K562 (cell line): ENCODE data around the gene GRSF1. TPM values are rescaled to one million over a fixed set of nuclear protein-coding genes. Genes with fewer than 3 reads are reported as not detected.
A peak's percentile ranks its signal among the peaks of the same experiment; 100 is the strongest.

Source experiments
- ATAC-seq: fragments of 200-7000 bp; cut with Tn5 transposase; 3 replicates; pipeline ENCODE4 v1.9.1; 2020; ENCODE audit warnings: moderate library complexity
- BruUV-seq: library from RNA; stranded (reverse); fragments of 400-500 nt; replicated peaks from 2 replicates; lab custom pipeline; 2021; lab: Mats Ljungman, UMichigan
- CTCF ChIA-PET: fragments of 300-600 bp; formaldehyde crosslinking; extraction: SDS; loops from one replicate; lab custom pipeline; 2021; ENCODE audit warnings: low intra/inter-chr PET ratio; lab: Yijun Ruan, JAX
- POLR2A ChIA-PET: fragments of 300-600, 350-650 bp; sonication (Branson Sonifier 250); formaldehyde crosslinking; extraction: SDS; loops from one replicate; lab custom pipeline; 2021; ENCODE audit warnings: antibody characterized with exemption, inconsistent platforms; lab: Yijun Ruan, JAX
- DNase-seq, 4 experiments: peaks; one replicate each; pipeline versions ENCODE4 v3.0.0 to v3.0.0-alpha.2; 2011 to 2018; ENCODE audit warnings: low spot score in 3 of 4, mixed read lengths in 3 of 4; ENCODE audit errors: extremely low read depth in 1 of 4
- FAIRE-seq: peaks from 2 replicates; lab custom pipeline; 2011; peaks lifted over from hg19 to GRCh38; lab: Jason Lieb, UNC
- H2AFZ ChIP-seq: 2 replicates; pipeline ENCODE4 v1.6.0; 2011; ENCODE audit warnings: low read depth, low read length, control low read depth, inconsistent platforms
- H3K27ac ChIP-seq: fragments of 200-600 bp; 3 replicates; pipeline ENCODE4 v1.8.0; 2011; ENCODE audit warnings: low read depth, mild to moderate bottlenecking, control low read depth, inconsistent platforms, low read length, moderate library complexity, mixed read lengths; ENCODE audit errors: extremely low read depth
- H3K27me3 ChIP-seq, 2 experiments: fragments of 300-600 bp in 1 of 2; 2 replicates in 1 of 2; 3 replicates in 1 of 2; pipeline versions ENCODE4 v1.6.0 to v1.8.0; 2011; ENCODE audit warnings: inconsistent platforms in 2 of 2, low read length in 2 of 2, mild to moderate bottlenecking in 1 of 2, mixed read lengths in 1 of 2, moderate library complexity in 1 of 2; ENCODE audit not compliant: control insufficient read depth in 2 of 2, insufficient read depth in 2 of 2
- H3K36me3 ChIP-seq: fragments of 300-600 bp; 3 replicates; pipeline ENCODE4 v1.8.0; 2011; ENCODE audit warnings: mild to moderate bottlenecking, low read length, inconsistent platforms; ENCODE audit not compliant: control insufficient read depth, insufficient read depth
- H3K4me1 ChIP-seq, 2 experiments: fragments of 200-600 bp in 1 of 2; replicated peaks in 1 of 2; 2 replicates in 1 of 2; 3 replicates in 1 of 2; pipeline versions ENCODE4 v1.5.1 to v1.8.0; 2011; ENCODE audit warnings: inconsistent platforms in 2 of 2, low read length in 2 of 2, mild to moderate bottlenecking in 1 of 2, mixed read lengths in 1 of 2, moderate library complexity in 1 of 2; ENCODE audit not compliant: control insufficient read depth in 2 of 2, insufficient read depth in 2 of 2
- H3K4me2 ChIP-seq: 2 replicates; pipeline ENCODE4 v1.6.1; 2011; ENCODE audit warnings: low read length, control low read depth, inconsistent platforms, mixed read lengths; ENCODE audit not compliant: insufficient read depth
- H3K4me3 ChIP-seq: fragments of 200-600 bp; sonication (generic), shearing (Covaris generic); 2 replicates; pipeline ENCODE4 v1.5.1; 2016; ENCODE audit warnings: control low read depth, inconsistent platforms
- H3K79me2 ChIP-seq: fragments of 200-600 bp; 3 replicates; pipeline ENCODE4 v1.8.0; 2011; ENCODE audit warnings: low read length, inconsistent platforms; ENCODE audit not compliant: control insufficient read depth, insufficient read depth
- H3K9ac ChIP-seq, 2 experiments: 2 replicates each; pipeline versions ENCODE4 v1.6.0 to v1.6.1; 2011; ENCODE audit warnings: low read depth in 2 of 2, low read length in 2 of 2, control low read depth in 1 of 2, inconsistent platforms in 1 of 2, mild to moderate bottlenecking in 1 of 2, mixed read lengths in 1 of 2; ENCODE audit not compliant: insufficient read depth in 1 of 2
- H3K9me1 ChIP-seq: one replicate; pipeline ENCODE4 v1.6.0; 2011; ENCODE audit warnings: inconsistent platforms, mild to moderate bottlenecking, low read length, moderate library complexity; ENCODE audit not compliant: control insufficient read depth, insufficient read depth
- H3K9me3 ChIP-seq: replicated peaks from 2 replicates; pipeline ENCODE4 v1.5.1; 2011; ENCODE audit warnings: low read depth, low read length, inconsistent platforms; ENCODE audit not compliant: control insufficient read depth, insufficient read depth
- H4K20me1 ChIP-seq: replicated peaks from 2 replicates; pipeline ENCODE4 v1.6.1; 2011; ENCODE audit warnings: low read length, inconsistent platforms, mixed read lengths; ENCODE audit not compliant: control insufficient read depth, insufficient read depth
- ARID1B ChIP-seq: fragments of 450-650 bp; IDR thresholded peaks from 2 replicates; pipeline ENCODE4 v1.6.1; 2016; ENCODE audit warnings: antibody characterized with exemption, mild to moderate bottlenecking, inconsistent platforms
- ARID3A ChIP-seq: IDR thresholded peaks from 2 replicates; pipeline ENCODE4 v1.6.1; 2012; ENCODE audit warnings: low read depth, low read length, improper control_type of control experiment, borderline replicate concordance
- ATF7 ChIP-seq: fragments of 450-650 bp; IDR thresholded peaks from 2 replicates; pipeline ENCODE4 v1.7.1; 2014; ENCODE audit warnings: mild to moderate bottlenecking, moderate library complexity
- C11orf30 ChIP-seq: fragments of 450-650 bp; IDR thresholded peaks from 2 replicates; pipeline ENCODE4 v1.6.1; 2016; ENCODE audit warnings: low read depth, mild to moderate bottlenecking
- CREB1 ChIP-seq, 2 experiments: sonication (generic) in 1 of 2; formaldehyde crosslinking in 1 of 2; IDR thresholded peaks; 2 replicates each; pipeline versions ENCODE4 v1.6.1 to v1.8.0; 2012 to 2022; ENCODE audit warnings: inconsistent platforms in 1 of 2, mild to moderate bottlenecking in 1 of 2, missing genetic modification reagents in 1 of 2, moderate library complexity in 1 of 2
- DACH1 ChIP-seq: fragments of 450-650 bp; IDR thresholded peaks from 2 replicates; pipeline ENCODE4 v1.6.1; 2018; ENCODE audit not compliant: partially characterized antibody
- DPF2 ChIP-seq: fragments of 450-650 bp; IDR thresholded peaks from 2 replicates; pipeline ENCODE4 v1.6.1; 2016
- FOSL1 ChIP-seq: fragments of 200-800 bp; sonication (Bioruptor generic); conservative IDR thresholded peaks from 2 replicates; pipeline ENCODE4 v1.6.1; 2016; ENCODE audit warnings: missing genetic modification characterization, missing compliant biosample characterization
- HMG20A ChIP-seq: fragments of 450-650 bp; formaldehyde crosslinking; conservative IDR thresholded peaks from 2 replicates; pipeline ENCODE4 v1.4.0; 2020; ENCODE audit warnings: mild to moderate bottlenecking, mixed read lengths
- JUND ChIP-seq, 2 experiments: IDR thresholded peaks; 2 replicates in 1 of 2; 3 replicates in 1 of 2; pipeline ENCODE4 v1.6.1; 2011; ENCODE audit warnings: borderline replicate concordance in 2 of 2, low read depth in 2 of 2, low read length in 2 of 2, improper control_type of control experiment in 1 of 2, missing biosample characterization in 1 of 2, missing genetic modification characterization in 1 of 2, missing genetic modification reagents in 1 of 2
- KLF6 ChIP-seq: fragments of 250-450 bp; sonication (Bioruptor Pico); IDR thresholded peaks from 2 replicates; pipeline ENCODE4 v1.4.0; 2020; ENCODE audit warnings: mild to moderate bottlenecking, moderate library complexity, borderline replicate concordance
- L3MBTL2 ChIP-seq: fragments of 450-650 bp; IDR thresholded peaks from 2 replicates; pipeline ENCODE4 v1.6.1; 2016; ENCODE audit warnings: mild to moderate bottlenecking, moderate library complexity
- MCM5 ChIP-seq: fragments of 450-650 bp; IDR thresholded peaks from 2 replicates; pipeline ENCODE4 v1.6.1; 2016; ENCODE audit warnings: low read depth
- MEIS2 ChIP-seq: fragments of 450-650 bp; IDR thresholded peaks from 2 replicates; pipeline ENCODE4 v1.6.1; 2014; ENCODE audit warnings: mild to moderate bottlenecking; ENCODE audit not compliant: partially characterized antibody
- RBM22 ChIP-seq: fragments of 200-400 bp; formaldehyde crosslinking; IDR thresholded peaks from 2 replicates; pipeline ENCODE4 v1.6.1; 2018; ENCODE audit warnings: low read length, low read depth; ENCODE audit not compliant: poor library complexity, severe bottlenecking
- RFX1 ChIP-seq: fragments of 450-650 bp; IDR thresholded peaks from 2 replicates; pipeline ENCODE4 v1.6.1; 2016; ENCODE audit warnings: mild to moderate bottlenecking, moderate library complexity
- SMARCA4 ChIP-seq: fragments of 450-650 bp; IDR thresholded peaks from 2 replicates; pipeline ENCODE4 v1.6.1; 2016
- SMARCC2 ChIP-seq: fragments of 450-650 bp; IDR thresholded peaks from 2 replicates; pipeline ENCODE4 v1.6.1; 2017; ENCODE audit warnings: antibody characterized with exemption, moderate library complexity, mild to moderate bottlenecking, low read depth
- SMARCE1 ChIP-seq: fragments of 450-650 bp; IDR thresholded peaks from 2 replicates; pipeline ENCODE4 v1.7.1; 2016; ENCODE audit warnings: mild to moderate bottlenecking
- TEAD4 ChIP-seq, 2 experiments: sonication (generic) in 1 of 2; formaldehyde crosslinking in 1 of 2; IDR thresholded peaks; 2 replicates each; pipeline versions ENCODE4 v1.6.1 to v1.8.0; 2012 to 2022; ENCODE audit warnings: borderline replicate concordance in 1 of 2, inconsistent platforms in 1 of 2, low read length in 1 of 2, mild to moderate bottlenecking in 1 of 2, missing genetic modification reagents in 1 of 2
- YY1 ChIP-seq, 3 experiments: IDR thresholded peaks; 2 replicates each; pipeline ENCODE4 v1.6.1; 2011; ENCODE audit warnings: low read length in 2 of 3, mild to moderate bottlenecking in 2 of 3, moderate library complexity in 2 of 3, borderline replicate concordance in 1 of 3, control low read depth in 1 of 3, low read depth in 1 of 3; ENCODE audit not compliant: insufficient read depth in 3 of 3, insufficient replicate concordance in 2 of 3, control insufficient read depth in 1 of 3, insufficient read length in 1 of 3; ENCODE audit errors: extremely low read depth in 1 of 3
- ZEB2 ChIP-seq: fragments of 450-650 bp; IDR thresholded peaks from 2 replicates; pipeline ENCODE4 v1.6.1; 2016
- ZNF316 ChIP-seq: fragments of 450-650 bp; IDR thresholded peaks from 2 replicates; pipeline ENCODE4 v1.6.1; 2016
- WGBS: fragments of 100-300 bp; shearing (Covaris generic); methylation state at CpG from one replicate; pipeline ENCODE4 v1.1.6; 2016; ENCODE audit warnings: low coverage, mixed read lengths; ENCODE audit not compliant: insufficient coverage; ENCODE audit errors: missing lambda C conversion rate; 5-methylcytosine and 5-hydroxymethylcytosine counted together
- in situ Hi-C: fragments of 300-500 bp; cut with MboI; formaldehyde crosslinking; loops from 4 replicates; pipeline ENCODE4 v1.15.0; 2018; ENCODE audit warnings: inconsistent platforms, mixed read lengths
- intact Hi-C: fragments of 100-400 bp; cut with micrococcal nuclease; formaldehyde crosslinking; loops from 2 replicates; pipeline ENCODE4 v1.14.2; 2022
- polyA plus RNA-seq, 8 experiments: library from polyadenylated mRNA; depleted of rRNA in 4 of 8; stranded (reverse) in 5 of 8; unstranded in 3 of 8; fragments of >200 nt; fragmentation: Nextera tagmentation in 2 of 8; fragmentation: Illumina TruSeq in 1 of 8; extraction: Ambion mirVana in 2 of 8; extraction: Trizol in 1 of 8; gene quantifications; 2 replicates each; pipeline versions ENCODE4 v1.2.1 to v1.2.3, GENCODE V29; 2011 to 2014; ENCODE audit warnings: inconsistent platforms in 1 of 8, missing spikeins in 1 of 8
- total RNA-seq, 7 experiments: library from RNA; depleted of rRNA in 6 of 7; stranded (reverse); fragments of >200 nt in 6 of 7; fragmentation: Illumina TruSeq in 2 of 7; extraction: Trizol in 2 of 7; gene quantifications; 2 replicates each; pipeline versions ENCODE4 v1.2.1 to v1.2.3, GENCODE V29; 2011 to 2021; ENCODE audit warnings: low replicate concordance in 1 of 7

GRSF1 gene
- total and polyA plus RNA-seq, 9 of the 15 experiments (the other 6 are each of a cell fraction or from before 2014, with no cell fraction given): 33.0 to 105 (median 76.0) TPM

DNA sequence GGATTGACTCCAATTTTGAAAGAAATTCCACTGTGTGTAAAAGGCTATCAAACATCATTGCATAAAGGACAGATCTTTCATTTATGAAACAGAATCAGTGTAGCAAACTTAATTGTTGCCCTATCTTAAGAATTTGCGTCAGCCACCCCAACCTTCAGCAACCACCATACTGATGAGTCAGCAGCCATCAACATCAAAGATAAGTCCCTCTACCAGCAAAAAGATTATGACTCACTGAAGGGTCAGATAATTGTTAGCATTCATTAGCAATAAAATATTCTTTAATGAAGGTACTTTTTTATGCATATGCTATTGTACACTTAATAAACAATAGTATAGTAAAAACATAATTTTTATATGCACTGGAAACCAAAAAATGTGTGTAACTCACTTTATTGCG lies 15.8 kb upstream of the GRSF1 start:
- POLR2A ChIA-PET: no interaction called here
- Histone ChIP-seq H3K4me2 (no peak overlapping the region), H2AFZ (no peak overlapping the region), H3K9ac (no peak overlapping the region), H3K36me3 (no peaks in the 10 kb centered on the region), H3K27me3 (no peaks in the 10 kb centered on the region), H3K9me3 (no peaks in the 10 kb centered on the region), H4K20me1 (no peaks in the 10 kb centered on the region), H3K9me1 (no peaks in the 10 kb centered on the region), H3K4me1 (peaks cover 0 to 8% of the 10 kb centered on the region in 2 experiments; a peak in 2 of 5 replicates), H3K79me2 (no peaks in the 10 kb centered on the region), H3K4me3 (no peak overlapping the region), H3K27ac (no peak overlapping the region)
- intact Hi-C loops: no loop called here
- ATAC-seq (peak; percentile 65), FAIRE-seq (peak; percentile 70), DNase-seq (peak; percentile 26 to 51 (median 29))
- CTCF ChIA-PET: no interaction called here
- in situ Hi-C loops: no loop called here
- 49% methylated on average over 2 of the region's 2 CpGs for whole genome bisulfite sequencing
- BruUV-seq: no TSS peak
- TF ChIP-seq DPF2 (peak; percentile 90), C11orf30 (peak; percentile 98), MEIS2 (no peak), KLF6 (no peak), FOSL1 (tag) (peak; percentile 93), RBM22 (no peak), HMG20A (CRISPR knock-in tag) (no peak), L3MBTL2 (no peak), SMARCC2 (peak; percentile 84), SMARCE1 (peak; percentile 92), TEAD4 (IDR thresholded peaks at IDR 0.05; ENCODE audit: low read length) (peak; percentile 43; the same call in 1 of the 2 replicates), TEAD4 (CRISPR knock-in tag; IDR thresholded peaks at IDR 0.05; ENCODE audit: borderline replicate concordance) (no peak), MCM5 (no peak), ZEB2 (no peak), ZNF316 (peak; percentile 98), CREB1 (IDR thresholded peaks at IDR 0.05) (no peak), CREB1 (CRISPR knock-in tag; IDR thresholded peaks at IDR 0.05) (no peak), RFX1 (no peak), DACH1 (peak; percentile 82), YY1 (IDR thresholded peaks at IDR 0.05; ENCODE audit: borderline replicate concordance in 1 of 3, control insufficient read depth in 1 of 3, extremely low read depth in 1 of 3, insufficient read depth in 3 of 3, insufficient read length in 1 of 3, insufficient replicate concordance in 2 of 3, low read depth in 1 of 3, low read length in 2 of 3) (no peak), ARID3A (peak; percentile 65; the same call in 1 of the 2 replicates), ATF7 (peak; percentile 52; the same call in 1 of the 2 replicates), SMARCA4 (peak; percentile 93), ARID1B (peak; percentile 84), JUND (IDR thresholded peaks at IDR 0.05; ENCODE audit: borderline replicate concordance, low read depth, low read length) (peak; percentile 95), JUND (tag; IDR thresholded peaks at IDR 0.05; ENCODE audit: borderline replicate concordance, low read depth, low read length) (peak; percentile 92; the same call in 2 of the 3 replicates)
